HG03460 (cell line): ENCODE measurements around the gene PGAP1.
"Not testable (repeated sequence)": the region's sequence is repeated elsewhere in the genome, so short reads cannot be mapped to it uniquely, and the experiment has no call there.

Source experiments
- ATAC-seq: cut with Tn5 transposase; IDR thresholded peaks from one replicate; pipeline ENCODE4 v1.9.1; 2021; ENCODE audit not compliant: unreplicated experiment

Gene PGAP1

DNA sequence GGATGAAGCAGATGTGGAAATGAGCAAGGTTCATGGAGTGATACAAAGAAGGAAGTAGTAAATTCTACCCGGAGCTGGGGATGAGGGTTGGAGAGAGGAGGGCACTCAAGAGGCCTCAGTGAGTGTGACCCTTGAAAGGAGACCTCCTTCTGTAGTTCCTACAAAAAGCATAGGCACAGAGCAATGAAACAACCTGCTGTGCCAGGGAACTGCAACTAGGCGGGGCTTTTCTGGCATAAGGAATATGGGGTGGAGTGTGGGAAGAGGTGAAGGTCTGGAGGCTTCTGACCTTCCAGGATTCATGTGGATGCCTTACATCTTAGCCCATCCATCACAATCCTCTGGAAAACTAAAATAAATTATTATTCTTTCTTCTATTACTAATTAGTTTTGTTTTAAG, 25.5 kb upstream of the PGAP1 start:
- ATAC-seq = no peak

DNA sequence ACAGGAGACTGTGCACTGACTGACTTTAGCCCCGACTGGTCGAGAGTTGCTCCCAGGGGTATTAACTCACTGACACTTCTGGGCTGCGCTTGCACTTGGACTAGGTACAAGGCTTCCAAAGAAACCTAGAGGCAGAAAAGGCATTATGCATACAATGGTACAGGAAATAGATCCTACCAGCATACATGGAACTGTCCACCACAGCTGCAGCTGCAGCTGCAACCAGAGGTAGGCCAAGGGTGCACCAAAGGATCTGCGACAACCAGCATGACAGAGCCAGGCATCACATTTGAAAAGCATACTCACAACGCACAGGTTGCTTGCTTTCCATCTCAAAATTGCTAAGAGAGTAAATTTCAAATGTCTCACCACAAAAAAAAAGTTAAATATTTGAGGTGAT, 22.6 kb upstream of the PGAP1 start:
- ATAC-seq = no peak

DNA sequence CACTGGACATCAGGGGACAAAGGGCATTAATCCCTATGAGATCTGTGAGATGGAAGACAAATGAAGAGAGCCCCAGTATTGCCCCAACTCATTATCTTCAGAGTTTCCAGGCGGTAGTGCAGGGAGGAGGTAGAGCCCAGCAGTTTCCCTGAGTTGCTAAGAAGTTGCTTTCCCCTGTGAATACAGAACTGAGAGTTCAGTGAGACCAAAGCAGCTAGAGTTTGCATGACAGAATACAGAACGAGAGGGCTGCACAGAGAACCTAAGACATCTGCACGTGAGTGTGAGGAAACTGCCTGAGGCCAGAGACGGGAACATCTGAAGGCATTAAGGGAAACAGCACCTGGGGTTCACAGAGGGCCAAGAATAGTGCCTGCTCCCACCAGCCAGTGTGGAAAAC, 18.1 kb upstream of the PGAP1 start:
- ATAC-seq = peak; percentile 98

DNA sequence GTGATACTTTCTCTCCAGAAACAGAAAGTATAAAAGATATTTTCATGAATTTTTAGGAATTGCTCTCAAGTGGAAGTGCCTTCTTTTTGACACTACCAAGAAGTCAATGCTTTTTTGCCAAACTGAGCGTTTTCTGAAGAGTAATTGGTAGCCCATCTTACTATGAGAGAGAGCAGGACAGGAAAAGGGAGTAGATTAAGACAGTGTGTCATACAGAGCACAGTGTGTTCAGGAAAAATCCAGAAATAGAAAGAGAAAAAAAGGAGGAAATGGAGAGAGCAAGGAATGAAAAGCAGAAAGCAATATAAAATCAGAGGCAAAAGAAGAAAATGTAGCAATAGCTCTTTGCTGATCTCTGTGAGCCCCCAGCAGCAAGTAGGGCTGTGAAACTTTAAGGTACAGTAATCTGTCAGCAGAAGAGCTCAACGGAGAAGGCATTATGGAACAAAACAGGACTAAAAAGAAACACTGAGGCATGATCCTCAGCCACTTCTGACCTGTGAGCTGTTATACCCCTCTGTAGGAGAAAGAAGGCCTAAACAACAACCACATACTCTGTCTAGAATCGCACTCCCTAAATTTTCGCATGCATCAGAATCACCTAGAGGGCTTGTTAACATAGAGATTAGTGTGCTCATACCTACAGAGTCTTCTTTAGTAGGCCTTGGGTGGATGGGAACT, 15.0 kb upstream of the PGAP1 start:
- no peak for ATAC-seq

DNA sequence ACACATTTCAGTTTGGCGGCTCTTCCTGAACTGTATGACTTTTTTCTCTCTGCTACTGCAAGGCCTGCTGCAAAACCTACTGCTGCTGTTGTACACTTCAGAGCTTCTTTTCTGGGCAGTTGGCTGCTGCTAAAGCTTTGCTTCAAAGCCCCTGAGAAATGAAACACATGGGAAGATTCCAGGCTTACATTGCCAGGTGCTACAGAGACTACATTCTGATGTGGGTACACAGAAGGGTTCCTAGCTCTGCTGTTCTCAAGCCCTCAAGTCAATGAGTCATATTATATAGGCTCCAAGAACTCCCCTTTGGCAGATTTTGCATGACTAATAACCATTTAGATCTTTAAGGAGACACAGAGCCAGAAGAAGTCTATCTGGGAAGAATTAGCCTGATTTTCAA, 12.9 kb upstream of the PGAP1 start:
- ATAC-seq = no peak

DNA sequence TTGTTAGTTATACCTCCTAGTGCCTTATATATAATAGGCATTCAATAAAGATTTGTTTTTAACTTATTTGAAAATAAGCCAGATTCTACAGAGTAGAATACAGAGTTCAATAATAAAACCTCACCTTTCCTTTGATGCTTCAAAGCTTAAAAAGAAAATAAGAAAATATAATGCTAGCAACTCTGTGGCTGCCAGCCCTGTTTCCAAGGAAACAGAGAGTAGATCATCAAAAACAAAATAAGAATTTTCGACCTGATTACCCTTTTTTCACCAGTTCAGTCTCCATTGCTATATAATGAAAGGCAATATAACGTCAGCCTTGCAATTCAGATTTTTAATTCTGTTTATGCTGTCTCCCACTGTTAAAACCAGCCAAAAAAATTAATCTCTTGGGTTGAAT, 8.9 kb upstream of the PGAP1 start:
- no peak for ATAC-seq

DNA sequence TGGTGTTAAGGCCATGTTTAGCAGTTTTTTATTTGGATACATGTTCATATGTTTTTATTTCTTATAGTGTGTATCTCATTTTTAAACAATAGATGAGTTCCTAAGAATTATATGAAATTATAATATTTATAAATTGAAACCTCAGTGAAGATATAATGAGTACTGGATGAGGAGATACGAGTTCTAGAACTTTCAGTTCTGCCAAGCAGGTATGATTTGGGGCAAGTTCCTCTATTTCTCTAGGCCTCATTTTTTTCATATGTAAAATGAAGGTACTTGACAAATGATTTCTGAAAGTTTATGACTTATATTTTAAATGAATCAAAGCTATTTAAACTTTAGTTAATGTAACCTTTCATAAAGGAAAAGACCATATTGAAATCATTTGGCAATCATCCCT, 8.2 kb upstream of the PGAP1 start:
- ATAC-seq = no peak

DNA sequence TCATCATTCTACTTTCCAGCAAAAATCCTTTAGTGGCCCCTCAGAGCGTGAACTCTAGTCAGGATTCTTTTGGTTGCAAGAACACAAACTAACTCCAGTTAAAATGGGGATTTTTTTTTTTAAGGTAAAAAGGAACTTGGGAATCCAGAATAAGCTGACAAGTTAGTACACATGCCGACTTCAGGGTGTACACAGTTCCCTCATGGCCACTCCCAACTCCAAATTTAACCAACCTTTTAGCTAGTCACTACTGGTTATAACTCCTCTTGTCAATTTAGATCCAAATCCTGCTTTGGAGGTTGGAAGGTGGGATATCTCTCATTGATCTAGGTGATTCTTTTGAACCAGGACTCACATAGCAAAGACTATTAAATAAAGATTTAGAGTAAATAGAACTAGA, 5.0 kb upstream of the PGAP1 start:
- no peak for ATAC-seq

DNA sequence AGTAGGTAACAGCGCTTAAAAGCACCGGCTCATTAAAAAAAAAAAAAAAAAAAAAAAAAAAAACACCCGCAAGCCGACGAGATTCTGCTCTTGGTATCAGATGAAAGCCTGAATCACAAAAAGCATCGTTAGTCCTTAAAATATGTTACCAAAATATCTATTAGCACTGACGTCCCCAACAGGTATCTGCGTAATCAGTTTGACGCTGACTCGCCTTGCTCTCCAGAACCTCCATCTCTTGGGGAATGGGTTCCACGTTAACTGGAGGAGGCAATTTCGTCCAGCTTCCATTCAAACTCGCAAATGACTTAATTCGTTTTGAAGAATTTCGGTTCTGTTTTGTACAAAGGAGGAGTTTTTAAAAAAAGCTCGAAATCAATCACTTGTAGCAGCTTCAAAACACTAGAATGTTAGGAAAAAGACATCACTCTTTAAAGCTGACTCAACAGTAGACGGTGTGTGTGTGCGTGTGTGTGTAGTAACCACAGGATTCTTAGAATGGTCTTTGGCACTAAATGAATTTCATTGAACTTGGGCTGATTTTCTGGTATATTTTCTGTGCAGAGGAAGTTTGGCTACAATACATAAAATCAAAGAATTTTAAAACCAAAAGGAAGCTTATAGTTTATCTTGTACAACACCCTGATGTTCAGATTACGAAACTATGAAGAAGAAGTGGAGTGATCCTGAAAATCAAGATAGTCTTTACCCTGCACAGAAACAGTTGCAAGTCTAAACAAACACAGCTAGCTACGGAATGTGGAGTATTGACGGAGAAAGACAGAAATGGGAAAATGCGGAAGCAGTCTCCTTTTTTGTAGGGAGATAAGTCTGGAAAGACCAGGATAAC, 1.1 kb upstream of the PGAP1 start:
- no peak for ATAC-seq

DNA sequence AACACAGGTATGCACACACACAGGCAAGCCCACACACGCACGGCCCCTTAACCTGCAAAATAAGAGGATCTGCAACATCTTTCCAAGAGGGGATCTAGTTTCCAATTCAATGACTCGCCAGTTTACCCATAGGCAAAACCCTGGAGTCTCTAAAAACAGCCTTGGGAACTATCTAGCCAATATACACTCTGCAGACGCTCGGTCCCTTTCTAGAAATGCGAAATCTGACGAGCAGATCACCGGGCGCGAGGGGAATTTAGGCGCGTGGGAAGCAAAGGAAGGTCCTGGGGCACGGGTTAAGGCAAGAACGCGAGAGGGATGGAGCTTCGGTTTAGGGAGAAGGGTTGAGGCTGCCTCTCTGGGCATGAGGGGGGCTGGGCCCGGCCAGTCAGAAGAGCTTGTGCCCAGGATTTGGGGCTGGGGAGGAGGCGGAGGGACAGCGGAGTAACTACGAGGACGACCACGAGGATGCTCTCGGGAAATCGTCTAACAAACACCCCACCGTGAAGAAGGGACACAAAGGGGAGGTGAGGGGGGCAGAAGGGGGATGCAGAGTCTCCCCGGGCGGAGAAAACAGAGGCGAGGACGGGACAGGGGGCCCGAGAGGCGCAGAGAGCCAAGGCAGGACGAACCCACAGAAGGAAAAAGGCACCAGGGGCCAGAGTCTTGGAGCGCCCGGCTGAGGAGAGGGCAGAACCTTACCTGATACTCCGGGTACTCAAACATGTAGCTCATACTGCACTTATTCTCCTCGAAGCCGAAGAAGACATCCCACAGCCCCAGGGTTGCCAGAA, 542 bp downstream of the PGAP1 start:
- ATAC-seq = peak; percentile 42

DNA sequence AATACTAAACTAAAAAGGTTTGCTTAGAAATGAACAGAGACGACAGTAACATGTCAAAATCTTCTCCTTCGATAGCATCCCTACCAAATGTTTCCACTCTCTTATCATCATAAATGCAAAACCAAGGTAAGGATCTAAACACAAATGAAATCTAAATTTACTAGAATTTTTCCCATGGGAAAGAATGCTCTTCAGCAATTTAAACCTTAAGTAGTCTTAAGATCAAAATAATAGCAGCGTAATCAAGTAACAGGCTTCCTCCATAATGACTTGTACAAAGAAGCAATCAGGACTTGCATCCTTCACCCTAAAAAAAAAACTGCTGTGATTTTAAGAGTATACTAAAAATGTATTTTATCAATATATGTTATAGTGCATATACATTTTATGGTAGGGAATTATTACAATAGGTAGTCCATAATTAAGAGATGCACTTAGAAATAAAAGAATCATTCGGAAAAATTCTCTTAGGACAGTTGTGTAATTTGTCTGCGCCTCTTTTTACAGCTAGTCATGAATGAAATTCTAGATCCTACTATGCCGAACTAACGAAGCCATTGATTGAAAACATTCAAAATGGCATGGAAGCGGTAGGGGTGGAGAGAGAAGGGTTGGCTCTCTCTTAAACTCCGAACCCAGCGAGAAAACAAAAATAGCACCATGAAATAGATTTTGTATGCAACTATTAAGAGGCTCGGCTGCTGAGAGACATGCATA, 1.3 kb downstream of the PGAP1 start:
- ATAC-seq = no peak

DNA sequence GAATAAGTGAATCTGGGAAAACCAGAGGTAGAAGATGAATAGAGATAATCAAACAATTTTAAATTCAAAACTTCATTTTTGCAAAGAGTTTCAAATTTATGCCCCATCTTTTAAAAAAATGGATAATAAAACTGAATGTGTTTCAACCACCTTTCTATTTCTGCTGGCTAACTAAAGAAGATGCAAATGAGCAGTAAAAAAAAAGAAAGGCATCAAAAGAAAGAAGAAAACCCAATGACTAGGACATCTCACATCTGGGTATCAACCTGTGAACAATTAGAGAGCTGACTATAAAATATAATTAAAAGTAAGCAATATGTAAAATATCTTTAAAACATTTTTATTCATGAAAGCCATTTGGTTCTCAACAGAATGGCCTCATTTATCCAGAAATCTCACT, 2.5 kb downstream of the PGAP1 start:
- ATAC-seq = no peak

DNA sequence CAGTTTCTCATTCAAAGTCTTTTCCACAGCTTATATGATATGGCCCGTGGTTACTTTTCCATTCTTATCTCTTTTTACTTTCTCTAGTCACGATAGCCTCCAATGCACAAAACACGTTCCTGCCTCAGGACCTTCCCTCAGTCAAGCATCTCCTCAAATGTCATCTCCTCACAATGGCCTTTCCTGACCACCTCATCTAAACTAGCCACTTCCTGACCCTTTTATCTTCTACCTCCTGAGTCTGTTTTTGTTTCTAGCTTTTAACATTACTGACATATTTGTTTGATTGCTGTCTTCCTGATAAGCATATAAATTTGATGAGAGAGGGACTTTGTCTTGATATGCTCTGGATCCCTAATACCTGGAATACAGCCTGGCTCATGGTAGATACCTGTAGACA, 7.6 kb downstream of the PGAP1 start:
- no peak for ATAC-seq

DNA sequence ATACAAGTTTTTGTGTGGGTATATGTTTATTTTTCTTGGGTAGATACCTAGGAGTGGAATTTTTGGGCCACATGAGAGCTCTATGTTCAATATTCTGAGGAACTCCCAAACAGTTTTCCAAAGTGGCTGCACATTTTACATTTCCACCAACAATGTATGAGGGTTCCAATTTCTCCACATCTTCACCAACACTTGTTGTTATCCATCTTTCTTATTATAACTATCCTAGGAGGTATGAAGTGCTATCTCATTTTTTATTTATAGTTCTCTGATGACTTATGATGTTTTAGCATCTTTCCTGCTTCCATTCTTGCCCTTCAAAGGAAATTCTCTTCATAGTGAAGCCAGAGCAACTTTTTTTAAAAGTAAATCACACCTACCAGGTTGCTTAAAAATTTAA, 8.7 kb downstream of the PGAP1 start:
- ATAC-seq = no peak

DNA sequence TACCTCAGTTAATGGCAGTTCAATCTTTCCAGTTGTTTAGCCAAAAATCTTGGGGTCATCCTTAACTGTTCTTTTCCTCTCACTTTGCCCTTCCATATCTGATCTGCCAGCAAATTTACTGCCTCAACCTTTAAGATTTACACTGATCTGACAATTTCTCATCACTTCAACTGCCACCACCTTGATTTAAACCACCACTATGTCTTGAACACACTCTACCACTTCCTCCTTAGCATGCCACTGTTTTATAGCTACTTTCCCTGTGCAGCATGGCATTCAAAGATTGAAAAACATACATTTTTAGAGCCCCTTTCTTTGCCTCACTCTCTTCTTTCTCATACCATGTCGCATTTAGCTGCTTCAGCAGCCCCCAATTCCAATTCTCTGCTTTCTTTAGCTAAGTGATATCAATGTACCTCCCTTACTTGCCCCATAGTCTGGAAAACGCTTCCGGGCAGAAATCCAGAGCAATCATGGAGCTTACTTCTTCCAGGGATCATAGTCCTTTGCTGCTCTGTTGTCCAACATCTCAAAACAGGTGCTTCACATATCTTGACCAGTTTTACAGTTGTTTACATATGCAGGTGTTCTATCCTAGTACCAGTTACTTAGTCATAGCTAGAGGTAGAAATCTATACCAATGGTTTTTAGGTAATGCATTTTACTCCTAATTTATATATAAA, 10.9 kb downstream of the PGAP1 start:
- ATAC-seq = peak; percentile 40

DNA sequence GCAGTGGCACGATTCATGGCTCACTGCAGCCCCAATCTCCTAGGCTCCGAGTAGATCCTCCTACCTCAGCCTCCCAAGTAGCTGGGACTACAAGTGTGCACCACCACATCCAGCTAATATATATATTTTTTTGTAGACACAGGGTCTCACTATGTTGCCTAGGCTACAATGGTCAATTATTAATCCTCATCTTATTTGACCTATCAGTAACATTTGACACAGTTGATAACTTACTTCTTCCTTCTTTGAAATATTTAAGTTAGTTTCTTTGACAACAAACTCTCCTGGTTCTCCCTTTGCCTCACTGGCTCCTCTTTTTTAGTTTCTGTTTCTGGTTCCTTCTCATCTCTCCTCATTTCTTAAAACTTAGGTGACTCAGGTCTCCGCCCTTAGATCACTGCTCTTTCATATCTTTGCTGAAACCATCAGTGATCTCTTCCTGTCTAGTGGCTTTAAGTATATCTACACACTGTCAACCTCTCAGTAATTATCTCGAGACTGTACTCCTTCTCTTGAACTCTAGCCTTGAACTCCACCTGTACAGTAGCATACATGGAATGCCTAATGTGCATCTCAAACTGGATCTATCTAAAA, 11.5 kb downstream of the PGAP1 start:
- ATAC-seq = peak; percentile 83

DNA sequence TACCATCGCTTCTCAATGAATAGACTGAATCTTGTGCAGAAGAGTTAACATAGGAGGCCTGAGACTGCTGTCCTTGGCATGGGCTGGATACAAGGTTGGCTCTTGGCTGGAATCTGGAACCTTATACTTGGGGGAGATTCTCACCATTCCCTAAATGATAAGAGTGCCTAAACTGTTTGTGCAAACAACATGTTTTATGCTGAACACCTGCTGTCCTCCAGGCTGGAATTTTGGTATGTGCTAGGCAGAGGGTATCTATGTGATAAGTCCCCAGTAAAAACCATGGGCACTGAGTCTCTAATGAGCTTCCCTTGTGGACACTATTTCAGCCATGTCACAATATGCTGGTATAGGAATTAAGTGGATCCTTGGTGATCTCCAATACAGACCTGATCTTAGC, 12.8 kb downstream of the PGAP1 start:
- ATAC-seq = no peak

DNA sequence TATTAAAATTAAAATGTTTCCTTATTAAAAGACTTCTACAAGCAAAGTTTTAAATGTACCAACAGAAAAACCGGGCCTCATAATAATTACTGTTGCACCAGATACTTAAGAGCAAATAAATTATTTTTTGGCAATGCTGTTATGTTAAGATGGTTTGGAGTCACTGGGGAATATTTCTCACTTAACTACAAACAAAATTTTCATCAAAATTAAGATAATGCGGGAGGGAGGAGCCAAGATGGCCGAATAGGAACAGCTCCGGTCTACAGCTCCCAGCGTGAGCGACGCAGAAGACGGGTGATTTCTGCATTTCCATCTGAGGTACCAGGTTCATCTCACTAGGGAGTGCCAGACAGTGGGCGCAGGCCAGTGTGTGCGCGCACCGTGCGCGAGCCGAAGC, 21.1 kb downstream of the PGAP1 start:
- ATAC-seq = not testable (repeated sequence)

DNA sequence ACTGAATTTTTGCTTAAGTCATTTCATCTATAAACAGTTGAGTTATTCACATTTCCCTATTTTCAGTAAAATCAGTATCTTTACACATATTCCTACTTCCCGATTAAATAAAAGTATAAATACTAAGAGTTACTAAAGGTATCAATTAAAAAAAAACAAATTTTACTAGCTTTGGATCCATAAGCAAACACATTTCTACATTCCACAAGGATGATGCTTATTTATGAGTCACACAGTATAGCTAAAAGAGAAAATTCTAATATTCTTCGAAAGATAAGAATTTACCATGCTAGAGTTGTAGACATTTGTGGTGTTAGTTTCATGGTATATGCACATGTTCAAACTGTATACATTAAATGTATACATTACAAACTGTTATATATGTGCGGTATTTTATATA, 23.7 kb downstream of the PGAP1 start:
- no peak for ATAC-seq

DNA sequence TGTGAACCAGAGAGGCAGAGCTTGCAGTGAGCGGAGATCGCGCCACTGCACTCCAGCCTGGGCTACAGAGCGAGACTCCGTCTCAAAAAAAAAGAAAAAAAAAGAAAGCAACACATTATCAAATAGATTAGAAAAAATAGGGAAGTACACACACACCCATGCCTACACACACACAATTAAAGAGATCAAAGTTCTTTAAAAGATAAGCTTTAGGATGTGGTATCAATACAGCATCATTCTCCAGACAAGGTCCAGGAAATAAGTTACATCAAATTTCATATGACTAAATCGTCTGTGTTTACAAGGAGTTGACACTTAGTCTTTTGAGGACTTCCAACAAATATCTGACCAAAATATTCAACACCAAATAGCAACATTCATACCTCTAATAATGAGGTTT, 25.7 kb downstream of the PGAP1 start:
- ATAC-seq = no peak
